ENCODE measurements around the gene IL32.

GRCh38 chr16:3101841-3102470 lies 36.5 kb downstream of the IL32 start:
- TF ChIP-seq, protein P1, sequence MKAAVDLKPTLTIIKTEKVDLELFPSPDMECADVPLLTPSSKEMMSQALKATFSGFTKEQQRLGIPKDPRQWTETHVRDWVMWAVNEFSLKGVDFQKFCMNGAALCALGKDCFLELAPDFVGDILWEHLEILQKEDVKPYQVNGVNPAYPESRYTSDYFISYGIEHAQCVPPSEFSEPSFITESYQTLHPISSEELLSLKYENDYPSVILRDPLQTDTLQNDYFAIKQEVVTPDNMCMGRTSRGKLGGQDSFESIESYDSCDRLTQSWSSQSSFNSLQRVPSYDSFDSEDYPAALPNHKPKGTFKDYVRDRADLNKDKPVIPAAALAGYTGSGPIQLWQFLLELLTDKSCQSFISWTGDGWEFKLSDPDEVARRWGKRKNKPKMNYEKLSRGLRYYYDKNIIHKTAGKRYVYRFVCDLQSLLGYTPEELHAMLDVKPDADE (IDR thresholded peaks at IDR 0.05) = peak; percentile 45; the same call in 1 of the 2 replicates
- TF ChIP-seq CTCF (conservative IDR thresholded peaks at IDR 0.05; ENCODE audit: low read depth in 2 of 2) (no peak), POLR2AphosphoS5 (IDR thresholded peaks at IDR 0.05; ENCODE audit: low read depth) (peak; percentile 47), EZH2 (IDR thresholded peaks at IDR 0.05; ENCODE audit: low read depth, unreplicated experiment) (no peak), ZNF462 (CRISPR knock-in tag; IDR thresholded peaks at IDR 0.05) (peak; percentile 12; the same call in 1 of the 2 replicates), JUNB (IDR thresholded peaks at IDR 0.05; ENCODE audit: unreplicated experiment) (no peak), CREB1 (CRISPR knock-in tag; IDR thresholded peaks at IDR 0.05; ENCODE audit: low read depth) (no peak), ZNF331 (CRISPR knock-in tag; IDR thresholded peaks at IDR 0.05; ENCODE audit: low read depth) (no peak), EZH2phosphoT487 (IDR thresholded peaks at IDR 0.05; ENCODE audit: unreplicated experiment) (no peak), NANOG (IDR thresholded peaks at IDR 0.05; ENCODE audit: borderline replicate concordance) (no peak), STAT1 (IDR thresholded peaks at IDR 0.05; ENCODE audit: unreplicated experiment) (no peak), ZNF114 (CRISPR knock-in tag; IDR thresholded peaks at IDR 0.05) (no peak)
- TF ChIP-seq, protein P2, sequence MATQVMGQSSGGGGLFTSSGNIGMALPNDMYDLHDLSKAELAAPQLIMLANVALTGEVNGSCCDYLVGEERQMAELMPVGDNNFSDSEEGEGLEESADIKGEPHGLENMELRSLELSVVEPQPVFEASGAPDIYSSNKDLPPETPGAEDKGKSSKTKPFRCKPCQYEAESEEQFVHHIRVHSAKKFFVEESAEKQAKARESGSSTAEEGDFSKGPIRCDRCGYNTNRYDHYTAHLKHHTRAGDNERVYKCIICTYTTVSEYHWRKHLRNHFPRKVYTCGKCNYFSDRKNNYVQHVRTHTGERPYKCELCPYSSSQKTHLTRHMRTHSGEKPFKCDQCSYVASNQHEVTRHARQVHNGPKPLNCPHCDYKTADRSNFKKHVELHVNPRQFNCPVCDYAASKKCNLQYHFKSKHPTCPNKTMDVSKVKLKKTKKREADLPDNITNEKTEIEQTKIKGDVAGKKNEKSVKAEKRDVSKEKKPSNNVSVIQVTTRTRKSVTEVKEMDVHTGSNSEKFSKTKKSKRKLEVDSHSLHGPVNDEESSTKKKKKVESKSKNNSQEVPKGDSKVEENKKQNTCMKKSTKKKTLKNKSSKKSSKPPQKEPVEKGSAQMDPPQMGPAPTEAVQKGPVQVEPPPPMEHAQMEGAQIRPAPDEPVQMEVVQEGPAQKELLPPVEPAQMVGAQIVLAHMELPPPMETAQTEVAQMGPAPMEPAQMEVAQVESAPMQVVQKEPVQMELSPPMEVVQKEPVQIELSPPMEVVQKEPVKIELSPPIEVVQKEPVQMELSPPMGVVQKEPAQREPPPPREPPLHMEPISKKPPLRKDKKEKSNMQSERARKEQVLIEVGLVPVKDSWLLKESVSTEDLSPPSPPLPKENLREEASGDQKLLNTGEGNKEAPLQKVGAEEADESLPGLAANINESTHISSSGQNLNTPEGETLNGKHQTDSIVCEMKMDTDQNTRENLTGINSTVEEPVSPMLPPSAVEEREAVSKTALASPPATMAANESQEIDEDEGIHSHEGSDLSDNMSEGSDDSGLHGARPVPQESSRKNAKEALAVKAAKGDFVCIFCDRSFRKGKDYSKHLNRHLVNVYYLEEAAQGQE (IDR thresholded peaks at IDR 0.05; ENCODE audit: unreplicated experiment) = no peak

Measured in GM23338 (cell line).